Motor neuron (in vitro differentiated cells): Measurements from ENCODE around the gene ASIC2. TPM values are rescaled to one million over a fixed set of nuclear protein-coding genes. Genes with fewer than 3 reads are reported as not detected.
A peak's percentile ranks its signal among the peaks of the same experiment; 100 is the strongest.

Experiments used
- ATAC-seq, 8 experiments: fragments of 200-7000 bp; cut with Tn5 transposase; replicated peaks in 6 of 8; 2 replicates each; pipeline ENCODE4 v1.8.0; 2021; ENCODE audit warnings: mild to moderate bottlenecking in 8 of 8, moderate library complexity in 8 of 8
- H3K27ac ChIP-seq, 2 donors: fragments of 250-450 bp; sonication (Bioruptor Pico); 2 replicates each; pipeline ENCODE4 v1.9.0; 2021; ENCODE audit warnings: antibody characterized with exemption in 2 of 2, mild to moderate bottlenecking in 2 of 2, moderate library complexity in 1 of 2
- H3K4me1 ChIP-seq, 2 donors: fragments of 250-450 bp; sonication (Bioruptor Pico); replicated peaks in 1 of 2; 2 replicates each; pipeline ENCODE4 v1.6.1; 2021; ENCODE audit warnings: antibody characterized with exemption in 2 of 2, mild to moderate bottlenecking in 2 of 2, moderate library complexity in 1 of 2
- H3K4me3 ChIP-seq, 5 donors: fragments of 250-450 bp; sonication (Bioruptor Pico); 2 replicates each; pipeline ENCODE4 v1.9.0; 2021; ENCODE audit warnings: antibody characterized with exemption in 5 of 5, mild to moderate bottlenecking in 5 of 5, moderate library complexity in 4 of 5
- WGBS, 10 experiments: fragments of 450-650 bp; shearing (Covaris generic); methylation state at CpG; one replicate each; pipeline ENCODE4 v1.0.0; 2022; 5-methylcytosine and 5-hydroxymethylcytosine counted together
- in situ Hi-C, 9 experiments: fragments of 400-800 bp; cut with MboI; loops; one replicate each; pipeline ENCODE4 v1.15.0; 2021; ENCODE audit warnings: low sequenced_read_pairs in 9 of 9, low pct_unique_long_range_greater_than_20kb in 2 of 9; ENCODE audit not compliant: unreplicated experiment in 9 of 9
- total RNA-seq, 8 experiments: library from RNA; unstranded; fragments of 300-600 nt; gene quantifications; 2 replicates each; pipeline versions ENCODE4 v1.2.3 to v1.2.4, GENCODE V29; 2022

The ASIC2 gene
- total RNA-seq, 8 experiments from 2014 or later = 0.66 to 8.2 (median 1.8) TPM

DNA sequence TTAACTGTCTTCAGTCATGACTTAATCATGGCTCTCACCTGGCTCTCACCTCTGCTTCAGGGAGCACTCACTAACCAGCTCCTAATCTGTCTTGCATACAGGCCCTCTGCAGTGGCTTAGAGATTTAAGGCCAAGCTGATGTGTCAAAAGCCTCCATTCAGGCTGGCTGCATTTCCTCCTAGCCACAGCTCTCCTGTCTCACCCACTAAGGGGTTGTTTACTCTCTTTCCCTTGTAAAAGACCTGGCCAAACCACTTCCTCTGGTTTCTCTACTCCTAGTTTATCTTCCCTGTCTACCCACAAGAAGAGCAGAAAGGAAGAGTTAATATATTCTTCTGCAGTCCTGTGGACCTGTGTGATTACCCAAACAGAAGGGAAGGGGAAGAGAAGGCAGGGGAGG is 9.3 kb upstream of the ASIC2 start:
- no peak for ATAC-seq
- Histone ChIP-seq H3K4me1 (no peaks in the 10 kb centered on the region), H3K27ac (no peak overlapping the region), H3K4me3 (no peak overlapping the region)
- in situ Hi-C loops = no loop called here

DNA sequence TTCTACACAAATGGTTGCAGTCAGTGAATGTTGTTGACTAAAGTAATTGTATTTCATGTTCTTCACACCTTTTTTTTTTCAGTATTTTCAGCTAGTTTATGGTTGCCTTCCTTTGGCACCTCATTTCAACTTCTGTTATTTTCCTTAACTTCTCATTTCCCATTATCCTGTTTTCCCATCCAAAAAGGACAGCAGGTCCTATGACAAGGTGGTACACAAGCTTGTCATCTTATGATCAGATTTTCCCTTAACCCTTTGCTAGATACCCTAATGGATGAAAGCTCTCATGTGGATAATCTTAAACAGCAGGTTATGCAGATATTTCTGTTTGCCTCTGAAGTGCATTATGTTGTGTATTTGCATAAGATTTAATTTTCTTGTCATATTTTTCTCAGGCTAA is 7.1 kb upstream of the ASIC2 start:
- in situ Hi-C loops = no loop called here
- Histone ChIP-seq H3K4me1 (no peaks in the 10 kb centered on the region), H3K27ac (no peak overlapping the region), H3K4me3 (no peak overlapping the region)
- no peak for ATAC-seq

GRCh38 chr17:33299115-33299514 is 6.0 kb upstream of the ASIC2 start:
- Histone ChIP-seq H3K27ac (no peak overlapping the region), H3K4me3 (no peak overlapping the region), H3K4me1 (peaks cover 0 to 4% of the 10 kb centered on the region in 2 donors)
- ATAC-seq = no peak
- in situ Hi-C loops = loop anchor here in 1 of 9 experiments (25.0 kb wide), 1 partner anchor 262 kb away; no protein-coding TSS in a partner anchor
- 14 to 80% (median 56%) methylated on average over 1 to 2 of the region's 2 CpGs; no CpG with 5 or more reads in 2 of the 10 experiments for WGBS, 10 experiments

- 49 to 92% (median 65%) methylated on average over 1 to 3 of the region's 4 CpGs; no CpG with 5 or more reads in 3 of the 10 experiments for WGBS, 10 experiments
- H3K4me3 ChIP-seq = no peak overlapping the region
- no peak overlapping the region for H3K27ac ChIP-seq
- H3K4me1 ChIP-seq = peaks cover 0 to 7% of the 10 kb centered on the region in 2 donors
- no peak for ATAC-seq
- in situ Hi-C loops = loop anchor here in 1 of 9 experiments (25.0 kb wide), 1 partner anchor 260 kb away; no protein-coding TSS in a partner anchor
These were observed 4.5 kb upstream of the ASIC2 start for GRCh38 chr17:33297643-33298042.

DNA sequence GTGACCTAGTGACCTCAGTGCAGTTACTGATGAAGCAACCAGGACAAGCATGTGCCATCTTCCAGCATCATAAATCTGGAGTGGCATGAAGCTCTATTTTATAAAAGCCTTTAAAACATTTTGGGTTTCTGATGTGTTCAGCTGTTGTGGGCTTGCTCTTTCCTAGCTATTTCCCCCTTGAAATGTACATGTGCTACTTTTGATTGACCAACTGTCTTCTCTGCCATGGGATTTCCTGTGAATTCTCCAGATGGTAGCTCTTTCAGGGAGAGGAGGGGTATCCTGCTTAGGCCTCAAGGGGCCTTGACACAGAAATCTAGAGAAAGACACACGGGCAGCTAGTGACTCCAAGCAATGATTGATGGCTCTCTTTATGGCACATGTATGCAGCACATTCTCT is 1.9 kb upstream of the ASIC2 start:
- in situ Hi-C loops = loop anchor here in 1 of 9 experiments (25.0 kb wide), 1 partner anchor 258 kb away; no protein-coding TSS in a partner anchor
- Histone ChIP-seq H3K4me3 (no peak overlapping the region), H3K27ac (no peak overlapping the region), H3K4me1 (peaks cover 0 to 12% of the 10 kb centered on the region in 2 donors)
- ATAC-seq = no peak
- WGBS, 10 experiments = 0 to 11% (median 0%) methylated on average over 1 of the region's 1 CpG; no CpG with 5 or more reads in 6 of the 10 experiments

- H3K4me3 ChIP-seq = peak overlapping the region; percentile 38 to 55 (median 43)
- ATAC-seq = peak; percentile 40 to 81 (median 75)
- in situ Hi-C loops = loop anchor here in 1 of 9 experiments (25.0 kb wide), 1 partner anchor 255 kb away; no protein-coding TSS in a partner anchor
- peaks cover 0 to 12% of the 10 kb centered on the region in 2 donors for H3K4me1 ChIP-seq
- 0% methylated on average over 1 of the region's 72 CpGs; no CpG with 5 or more reads in 8 of the 10 experiments for WGBS, 10 experiments
- no peak overlapping the region for H3K27ac ChIP-seq
These were observed 704 bp downstream of the ASIC2 start for GRCh38 chr17:33292201-33292980.

- Histone ChIP-seq H3K27ac (no peak overlapping the region), H3K4me1 (peaks cover 0 to 15% of the 10 kb centered on the region in 2 donors), H3K4me3 (peak overlapping the region; percentile 38 to 55 (median 43))
- peak; percentile 26 to 44 (median 32) for ATAC-seq
- WGBS, 10 experiments = 2% methylated on average over 19 of the region's 104 CpGs; no CpG with 5 or more reads in 9 of the 10 experiments
- in situ Hi-C loops = loop anchor here in 1 of 9 experiments (25.0 kb wide), 1 partner anchor 254 kb away; no protein-coding TSS in a partner anchor
These were observed 1.6 kb downstream of the ASIC2 start for GRCh38 chr17:33291248-33292200.

GRCh38 chr17:33290253-33290652 is 2.8 kb downstream of the ASIC2 start:
- ATAC-seq = no peak
- Histone ChIP-seq H3K4me3 (peak overlapping the region in 1 of 5 donors; percentile 7), H3K27ac (no peak overlapping the region), H3K4me1 (peaks cover 0 to 15% of the 10 kb centered on the region in 2 donors)
- in situ Hi-C loops = loop anchor here in 1 of 9 experiments (25.0 kb wide), 1 partner anchor 253 kb away; no protein-coding TSS in a partner anchor
- WGBS, 10 experiments = 62 to 100% (median 83%) methylated on average over 2 to 7 of the region's 8 CpGs; no CpG with 5 or more reads in 3 of the 10 experiments

- Histone ChIP-seq H3K4me1 (peaks cover 0 to 11% of the 10 kb centered on the region in 2 donors), H3K27ac (no peak overlapping the region), H3K4me3 (no peak overlapping the region)
- no peak for ATAC-seq
- 0 to 71% (median 29%) methylated on average over 1 of the region's 1 CpG; no CpG with 5 or more reads in 7 of the 10 experiments for WGBS, 10 experiments
- in situ Hi-C loops = loop anchor here in 1 of 9 experiments (25.0 kb wide), 1 partner anchor 252 kb away; no protein-coding TSS in a partner anchor
These were observed 4.1 kb downstream of the ASIC2 start for GRCh38 chr17:33288954-33289353.

GRCh38 chr17:33287096-33287725 is 5.9 kb downstream of the ASIC2 start:
- Histone ChIP-seq H3K27ac (no peak overlapping the region), H3K4me3 (no peak overlapping the region), H3K4me1 (peaks cover 0 to 8% of the 10 kb centered on the region in 2 donors)
- 0 to 100% (median 54%) methylated on average over 1 to 3 of the region's 3 CpGs; no CpG with 5 or more reads in 2 of the 10 experiments for WGBS, 10 experiments
- peak in 1 of 8 experiments; percentile 7 for ATAC-seq
- in situ Hi-C loops = loop anchor here in 1 of 9 experiments (25.0 kb wide), 1 partner anchor 250 kb away; no protein-coding TSS in a partner anchor

DNA sequence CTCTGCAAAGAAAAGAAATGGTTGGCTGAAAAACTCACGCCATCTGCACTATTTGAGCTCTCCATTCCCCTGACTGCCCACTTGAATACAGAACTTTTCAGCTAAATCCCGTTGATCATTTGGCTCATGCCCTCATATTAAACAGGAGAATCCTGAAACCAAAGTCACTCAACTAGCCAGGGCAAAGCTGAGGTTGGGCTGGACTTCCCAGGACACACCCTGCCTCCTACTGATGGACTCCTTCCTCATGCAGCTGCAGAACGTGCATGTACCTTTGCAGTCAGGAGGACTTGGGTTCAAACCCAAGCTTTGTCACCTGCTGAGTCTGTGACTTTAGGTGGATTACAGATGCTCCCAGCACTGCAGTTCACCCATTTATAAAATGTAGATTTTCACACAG is 7.7 kb downstream of the ASIC2 start:
- H3K4me3 ChIP-seq = no peak overlapping the region
- peak in 1 of 8 experiments; percentile 20 for ATAC-seq
- H3K4me1 ChIP-seq = peaks cover 0 to 3% of the 10 kb centered on the region in 2 donors
- WGBS, 10 experiments = 50 to 100% (median 84%) methylated on average over 1 to 3 of the region's 3 CpGs; no CpG with 5 or more reads in 3 of the 10 experiments
- in situ Hi-C loops = loop anchor here in 1 of 9 experiments (25.0 kb wide), 1 partner anchor 248 kb away; no protein-coding TSS in a partner anchor
- H3K27ac ChIP-seq = no peak overlapping the region

GRCh38 chr17:33284022-33284421 is 9.1 kb downstream of the ASIC2 start:
- 0 to 100% (median 54%) methylated on average over 1 to 4 of the region's 4 CpGs; no CpG with 5 or more reads in 1 of the 10 experiments for WGBS, 10 experiments
- ATAC-seq = peak in 4 of 8 experiments; percentile 40 to 83 (median 57)

More at GRCh38 chr17:33284022-33284421, 9.1 kb downstream of the ASIC2 start:
- in situ Hi-C loops = loop anchor here in 1 of 9 experiments (25.0 kb wide), 1 partner anchor 247 kb away; no protein-coding TSS in a partner anchor
- no peak overlapping the region for H3K4me3 ChIP-seq
- peaks cover 0 to 3% of the 10 kb centered on the region in 2 donors for H3K4me1 ChIP-seq
- no peak overlapping the region for H3K27ac ChIP-seq
